IPS-15b (cell line): ENCODE measurements around the gene TTC3.
A peak's percentile ranks its signal among the peaks of the same experiment; 100 is the strongest.
"Not testable (repeated sequence)": the region's sequence is repeated elsewhere in the genome, so short reads cannot be mapped to it uniquely, and the experiment has no call there.

Experiments used
- H3K27me3 ChIP-seq: one replicate; pipeline ENCODE4 v1.6.1; 2013; ENCODE audit warnings: low read length; ENCODE audit not compliant: control insufficient read depth, insufficient read depth
- H3K36me3 ChIP-seq: one replicate; pipeline ENCODE4 v1.6.1; 2013; ENCODE audit warnings: low read length; ENCODE audit not compliant: control insufficient read depth, insufficient read depth
- H3K4me1 ChIP-seq: one replicate; pipeline ENCODE4 v1.6.1; 2013; ENCODE audit warnings: mild to moderate bottlenecking, low read length; ENCODE audit not compliant: control insufficient read depth, insufficient read depth
- H3K4me3 ChIP-seq: one replicate; pipeline ENCODE4 v1.5.1; 2013; ENCODE audit warnings: low read depth, low read length
- H3K9ac ChIP-seq: one replicate; pipeline ENCODE4 v1.6.1; 2013; ENCODE audit warnings: low read depth, mild to moderate bottlenecking, low read length
- H3K9me3 ChIP-seq: one replicate; pipeline ENCODE4 v1.6.1; 2013; ENCODE audit warnings: mild to moderate bottlenecking, low read length; ENCODE audit not compliant: control insufficient read depth, insufficient read depth

The TTC3 gene

DNA sequence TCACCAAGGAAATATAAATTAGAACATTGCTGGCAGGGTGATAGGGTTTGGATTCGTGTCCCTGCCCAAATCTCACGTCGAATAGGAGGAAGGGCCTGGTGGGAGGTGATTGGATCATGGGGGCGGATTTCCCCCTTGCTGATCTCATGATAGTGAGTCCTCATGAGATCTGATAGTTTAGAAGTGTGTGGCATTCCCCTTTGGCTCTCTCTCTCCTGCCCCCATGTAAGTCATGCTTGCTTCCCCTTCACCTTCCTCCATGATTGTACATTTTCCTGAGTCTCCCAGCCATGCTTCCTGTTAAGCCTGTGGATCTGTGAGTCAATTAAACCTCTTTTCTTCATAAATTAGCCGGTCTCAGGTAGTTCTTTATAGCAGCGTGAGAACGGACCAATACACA is 133.4 kb downstream of the TTC3 start:
- Histone ChIP-seq H3K4me3 (no peak overlapping the region), H3K9ac (no peak overlapping the region), H3K4me1 (peaks cover 4% of the 10 kb centered on the region), H3K9me3 (peaks cover 6% of the 10 kb centered on the region), H3K27me3 (no peaks in the 10 kb centered on the region), H3K36me3 (no peaks in the 10 kb centered on the region)

GRCh38 chr21:37207441-37208009 is 134.5 kb downstream of the TTC3 start:
- Histone ChIP-seq H3K4me3 (no peak overlapping the region), H3K4me1 (peaks cover 3% of the 10 kb centered on the region), H3K27me3 (no peaks in the 10 kb centered on the region), H3K9me3 (peaks cover 6% of the 10 kb centered on the region), H3K36me3 (no peaks in the 10 kb centered on the region), H3K9ac (no peak overlapping the region)

GRCh38 chr21:37208056-37208721 is 135.1 kb downstream of the TTC3 start:
- Histone ChIP-seq H3K4me3 (no peak overlapping the region), H3K9ac (no peak overlapping the region), H3K9me3 (peaks cover 6% of the 10 kb centered on the region), H3K27me3 (no peaks in the 10 kb centered on the region), H3K4me1 (no peaks in the 10 kb centered on the region), H3K36me3 (no peaks in the 10 kb centered on the region)

DNA sequence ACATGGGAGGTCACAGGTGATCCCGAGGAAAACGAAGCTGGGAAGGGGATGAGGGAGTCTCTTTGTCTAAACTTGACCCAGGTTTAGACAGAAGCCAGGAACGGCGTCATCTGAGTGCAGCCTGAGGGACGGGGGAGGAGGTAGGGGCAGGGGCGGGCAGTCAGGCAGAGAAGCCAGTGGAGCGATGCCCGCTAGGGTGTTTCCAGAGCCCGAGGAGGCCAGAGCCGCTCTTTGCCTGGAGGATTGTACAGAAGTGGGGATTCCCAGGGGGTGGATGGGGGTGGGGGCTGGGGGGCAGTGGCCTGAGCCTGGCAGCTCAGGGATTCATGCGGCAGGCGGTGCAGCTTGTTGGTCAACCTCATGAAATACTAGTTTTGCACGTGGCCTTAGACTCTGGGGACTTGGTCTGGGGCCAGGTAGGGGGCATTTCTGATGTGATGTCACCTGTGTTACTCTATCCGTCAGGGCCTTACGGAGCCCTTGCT is 135.7 kb downstream of the TTC3 start:
- Histone ChIP-seq H3K36me3 (no peaks in the 10 kb centered on the region), H3K4me1 (no peaks in the 10 kb centered on the region), H3K4me3 (no peak overlapping the region), H3K27me3 (no peaks in the 10 kb centered on the region), H3K9me3 (peaks cover 6% of the 10 kb centered on the region), H3K9ac (no peak overlapping the region)

DNA sequence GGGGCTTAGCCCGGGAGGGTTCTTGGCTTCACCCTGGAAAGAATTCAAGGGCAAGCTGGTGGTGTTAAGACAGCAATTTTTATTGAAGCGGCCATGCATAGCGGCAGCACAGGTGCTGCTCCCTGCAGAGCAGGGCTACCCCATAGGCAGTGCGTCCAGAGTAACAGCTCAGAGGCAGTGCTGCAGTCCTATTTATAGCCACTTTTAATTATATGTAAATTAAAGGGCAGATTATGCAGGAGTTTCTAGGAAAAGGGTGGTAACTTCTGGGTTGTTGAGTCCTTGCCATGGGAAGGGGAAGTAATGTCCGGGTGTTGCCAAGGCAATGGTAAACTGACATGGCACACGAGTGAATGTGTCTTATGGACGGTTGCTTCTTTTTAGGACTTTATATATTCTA is 137.1 kb downstream of the TTC3 start:
- Histone ChIP-seq H3K27me3 (no peaks in the 10 kb centered on the region), H3K4me1 (no peaks in the 10 kb centered on the region), H3K4me3 (no peak overlapping the region), H3K36me3 (no peaks in the 10 kb centered on the region), H3K9ac (no peak overlapping the region), H3K9me3 (peaks cover 6% of the 10 kb centered on the region)

DNA sequence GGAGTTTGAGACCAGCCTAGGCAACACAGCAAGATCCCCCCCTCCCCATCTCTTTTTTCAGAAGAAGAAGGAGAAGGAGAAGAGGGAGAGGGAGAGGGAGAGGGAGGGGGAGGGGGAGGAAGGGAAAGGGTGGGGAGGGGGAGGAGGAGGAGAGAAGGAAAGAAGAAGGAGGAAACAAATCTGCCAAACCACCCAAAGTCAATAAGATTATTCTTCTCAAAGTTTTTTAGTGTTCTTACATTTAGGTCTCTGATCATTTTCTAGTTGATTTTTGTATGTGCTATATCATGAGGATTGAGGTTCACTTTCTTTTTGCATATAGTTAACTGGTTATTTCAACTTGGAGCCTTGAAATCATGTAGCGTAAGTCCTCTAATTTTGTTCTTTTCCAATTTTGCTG is 137.7 kb downstream of the TTC3 start:
- peaks cover 6% of the 10 kb centered on the region for H3K9me3 ChIP-seq
- H3K9ac ChIP-seq: no peak overlapping the region
- no peak overlapping the region for H3K4me3 ChIP-seq
- no peaks in the 10 kb centered on the region for H3K36me3 ChIP-seq
- no peaks in the 10 kb centered on the region for H3K27me3 ChIP-seq
- H3K4me1 ChIP-seq: no peaks in the 10 kb centered on the region

DNA sequence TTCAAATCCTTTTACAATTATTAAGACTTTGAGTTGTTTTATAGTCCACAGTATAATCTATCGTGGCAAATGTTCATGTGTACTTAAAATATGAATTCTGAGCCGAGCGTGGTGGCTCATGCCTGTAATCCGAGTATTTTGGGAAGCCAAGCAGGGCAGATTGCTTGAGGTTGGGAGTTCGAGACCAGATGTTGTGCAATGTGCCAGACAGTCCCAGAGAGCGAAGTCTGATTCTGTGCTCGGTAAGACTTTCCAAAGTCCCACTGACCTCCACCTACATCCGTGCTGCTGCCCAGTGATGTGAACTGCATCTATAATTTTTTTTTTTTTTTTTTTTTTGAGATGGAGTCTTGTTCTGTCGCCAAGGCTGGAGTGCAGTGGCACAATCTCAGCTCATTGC is 141.9 kb downstream of the TTC3 start:
- Histone ChIP-seq H3K9ac (no peak overlapping the region), H3K4me3 (no peak overlapping the region)

DNA sequence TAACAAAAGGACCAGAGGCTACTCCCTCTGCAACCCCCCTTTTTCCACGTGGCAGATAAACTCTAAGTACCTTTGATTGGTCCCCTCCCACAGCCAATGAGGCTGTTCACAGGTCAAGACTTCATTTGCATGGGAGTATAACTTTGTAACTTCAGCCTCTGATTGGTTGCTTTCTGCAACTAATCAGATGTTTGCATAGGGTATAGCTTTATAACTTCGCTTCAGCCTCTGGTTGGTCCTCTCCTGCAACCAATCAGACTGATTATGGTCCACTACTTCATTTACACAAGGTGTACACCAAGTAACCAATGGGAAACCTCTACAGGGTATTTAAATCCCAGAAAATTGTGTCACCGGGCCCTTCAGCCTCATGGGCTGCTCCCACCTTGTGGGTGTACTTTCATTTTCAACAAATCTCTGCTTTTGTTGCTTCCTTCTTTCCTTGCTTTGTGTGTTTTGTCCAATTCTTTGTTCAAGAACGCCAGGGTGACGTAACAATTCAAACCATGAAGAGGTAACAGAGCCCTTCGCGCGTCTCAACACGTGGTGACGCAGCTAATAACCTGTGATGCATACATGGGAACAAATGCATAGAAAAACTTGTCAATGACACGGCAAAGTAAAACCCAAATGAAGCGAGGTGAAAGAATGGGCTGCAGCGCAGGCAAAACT is 146.8 kb downstream of the TTC3 start:
- H3K9me3 ChIP-seq: no peaks in the 10 kb centered on the region
- peak overlapping the region; percentile 57 for H3K4me3 ChIP-seq
- H3K36me3 ChIP-seq: peaks cover 15% of the 10 kb centered on the region
- no peak overlapping the region for H3K9ac ChIP-seq
- peaks cover 11% of the 10 kb centered on the region for H3K27me3 ChIP-seq
- H3K4me1 ChIP-seq: no peaks in the 10 kb centered on the region

More for the DNA sequence above, 141.9 kb downstream of the TTC3 start:
- Histone ChIP-seq H3K4me1 (no peaks in the 10 kb centered on the region), H3K9me3 (peaks cover 2% of the 10 kb centered on the region), H3K27me3 (peaks cover 6% of the 10 kb centered on the region), H3K36me3 (no peaks in the 10 kb centered on the region)

- H3K4me1 ChIP-seq: no peaks in the 10 kb centered on the region
- H3K36me3 ChIP-seq: peaks cover 18% of the 10 kb centered on the region
- H3K4me3 ChIP-seq: peak overlapping the region; percentile 57
- peaks cover 11% of the 10 kb centered on the region for H3K27me3 ChIP-seq
- H3K9ac ChIP-seq: peak overlapping the region; percentile 32
- H3K9me3 ChIP-seq: no peaks in the 10 kb centered on the region
These were observed 147.5 kb downstream of the TTC3 start for GRCh38 chr21:37220433-37220980.

GRCh38 chr21:37220981-37221664 is 148.1 kb downstream of the TTC3 start:
- Histone ChIP-seq H3K36me3 (peaks cover 20% of the 10 kb centered on the region), H3K9ac (peak overlapping the region; percentile 32), H3K4me3 (peak overlapping the region; percentile 57), H3K4me1 (no peaks in the 10 kb centered on the region), H3K9me3 (no peaks in the 10 kb centered on the region), H3K27me3 (peaks cover 11% of the 10 kb centered on the region)

DNA sequence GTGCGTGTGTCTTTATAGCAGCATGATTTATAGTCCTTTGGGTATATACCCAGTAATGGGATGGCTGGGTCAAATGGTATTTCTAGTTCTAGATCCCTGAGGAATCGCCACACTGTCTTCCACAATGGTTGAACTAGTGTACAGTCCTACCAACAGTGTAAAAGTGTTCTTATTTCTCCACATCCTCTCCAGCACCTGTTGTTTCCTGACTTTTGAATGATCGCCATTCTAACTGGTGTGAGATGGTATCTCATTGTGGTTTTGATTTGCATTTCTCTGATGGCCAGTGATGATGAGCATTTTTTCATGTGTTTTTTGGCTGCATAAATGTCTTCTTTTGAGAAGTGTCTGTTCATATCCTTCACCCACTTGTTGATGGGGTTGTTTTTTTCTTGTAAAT is 149.2 kb downstream of the TTC3 start:
- not testable (repeated sequence) for H3K9ac ChIP-seq, H3K4me1 ChIP-seq
- H3K36me3 ChIP-seq: peaks cover 29% of the 10 kb centered on the region

More for the DNA sequence above, 149.2 kb downstream of the TTC3 start:
- peaks cover 11% of the 10 kb centered on the region for H3K27me3 ChIP-seq
- H3K4me3 ChIP-seq, H3K9me3 ChIP-seq: not testable (repeated sequence)
